Osteocyte (in vitro differentiated cells): ENCODE measurements around the gene AEBP1. TPM values are rescaled to one million over a fixed set of nuclear protein-coding genes. Genes with fewer than 3 reads are reported as not detected.

Source experiments
- DNase-seq: peaks from one replicate; pipeline ENCODE4 v3.0.0; 2021; ENCODE audit warnings: mixed read lengths; ENCODE audit not compliant: unreplicated experiment; ENCODE audit errors: extremely low spot score
- H3K27ac Mint-ChIP-seq: one replicate; pipeline ENCODE4 v1.8.0; 2021; ENCODE audit warnings: mild to moderate bottlenecking, mixed read lengths; ENCODE audit not compliant: unreplicated experiment
- H3K27me3 Mint-ChIP-seq: one replicate; pipeline ENCODE4 v1.8.0; 2021; ENCODE audit warnings: mixed read lengths; ENCODE audit not compliant: unreplicated experiment
- H3K36me3 Mint-ChIP-seq: one replicate; pipeline ENCODE4 v1.8.0; 2021; ENCODE audit warnings: mixed read lengths; ENCODE audit not compliant: unreplicated experiment
- H3K4me1 Mint-ChIP-seq: one replicate; pipeline ENCODE4 v1.8.0; 2021; ENCODE audit warnings: mixed read lengths; ENCODE audit not compliant: unreplicated experiment
- H3K4me3 Mint-ChIP-seq: one replicate; pipeline ENCODE4 v1.8.0; 2021; ENCODE audit warnings: mild to moderate bottlenecking, moderate library complexity, mixed read lengths; ENCODE audit not compliant: unreplicated experiment
- H3K9me3 Mint-ChIP-seq: one replicate; pipeline ENCODE4 v1.8.0; 2021; ENCODE audit warnings: mixed read lengths; ENCODE audit not compliant: unreplicated experiment
- total RNA-seq: library from RNA; stranded (reverse); gene quantifications from 2 replicates; pipeline ENCODE4 v1.2.1, GENCODE V29; 2021
- TF ChIP-seq, protein P1 (sequence below): fragments of 200-600 bp; sonication (generic); IDR thresholded peaks from 2 replicates; pipeline ENCODE4 v1.5.0; 2021; ENCODE audit warnings: antibody characterized with exemption, mild to moderate bottlenecking, moderate library complexity

The AEBP1 gene
- total RNA-seq, 1 donor from 2014 or later, result 781 TPM

DNA sequence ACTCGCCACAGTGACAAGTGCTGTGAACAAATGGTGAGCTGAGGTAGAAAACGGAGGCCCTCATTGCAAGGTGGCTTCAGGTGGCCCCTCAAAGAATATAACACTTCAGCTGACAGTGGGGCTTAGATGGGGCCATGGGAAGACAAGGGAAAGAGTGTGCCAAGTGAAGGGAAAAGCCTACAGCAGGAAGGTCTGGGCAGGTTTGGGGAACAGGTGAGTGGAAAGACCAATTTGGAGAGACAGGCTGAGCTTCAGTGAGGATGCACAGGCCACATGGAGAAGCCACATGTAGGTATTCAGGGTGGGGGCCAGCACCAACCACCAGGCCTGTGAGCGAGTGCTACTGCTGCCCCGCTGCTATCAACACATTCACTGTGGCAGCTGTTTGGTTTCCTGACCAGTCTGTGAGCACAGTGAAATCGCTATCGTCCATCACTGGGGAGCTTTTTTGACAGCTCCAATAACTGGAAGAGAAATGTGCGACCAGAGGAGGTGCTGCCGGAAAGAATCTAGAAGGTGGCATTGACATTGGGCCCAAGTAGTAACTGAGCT is 15.8 kb downstream of the AEBP1 start:
- no peak overlapping the region for H3K4me3 Mint-ChIP-seq

DNA sequence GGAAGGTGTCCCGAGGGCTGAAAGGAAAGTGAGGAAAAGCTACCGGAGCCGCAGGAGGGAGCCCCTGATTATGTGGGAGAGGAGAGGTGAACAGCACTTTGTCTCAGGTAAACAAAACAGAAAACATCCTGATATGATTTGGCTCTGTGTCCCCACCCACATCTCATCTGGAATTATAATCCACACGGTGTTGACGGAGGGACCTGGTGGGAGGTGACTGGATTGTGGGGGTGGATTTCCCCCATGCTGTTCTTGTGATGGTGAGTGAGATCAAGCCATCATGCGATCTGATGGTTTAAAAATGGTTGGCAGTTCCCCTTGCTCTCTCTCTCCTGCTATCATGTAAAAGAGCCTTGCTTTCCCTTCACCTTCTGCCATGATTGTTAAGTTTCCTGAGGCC is 16.2 kb downstream of the AEBP1 start:
- Mint-ChIP-seq H3K4me1 (peaks cover 19% of the 10 kb centered on the region), H3K4me3 (no peak overlapping the region), H3K27ac (no peak overlapping the region)

More for the DNA sequence above, 15.8 kb downstream of the AEBP1 start:
- Mint-ChIP-seq H3K27me3 (no peaks in the 10 kb centered on the region), H3K36me3 (peaks cover 10% of the 10 kb centered on the region), H3K9me3 (no peaks in the 10 kb centered on the region), H3K4me1 (peaks cover 19% of the 10 kb centered on the region), H3K27ac (no peak overlapping the region)
- TF ChIP-seq, protein P1, sequence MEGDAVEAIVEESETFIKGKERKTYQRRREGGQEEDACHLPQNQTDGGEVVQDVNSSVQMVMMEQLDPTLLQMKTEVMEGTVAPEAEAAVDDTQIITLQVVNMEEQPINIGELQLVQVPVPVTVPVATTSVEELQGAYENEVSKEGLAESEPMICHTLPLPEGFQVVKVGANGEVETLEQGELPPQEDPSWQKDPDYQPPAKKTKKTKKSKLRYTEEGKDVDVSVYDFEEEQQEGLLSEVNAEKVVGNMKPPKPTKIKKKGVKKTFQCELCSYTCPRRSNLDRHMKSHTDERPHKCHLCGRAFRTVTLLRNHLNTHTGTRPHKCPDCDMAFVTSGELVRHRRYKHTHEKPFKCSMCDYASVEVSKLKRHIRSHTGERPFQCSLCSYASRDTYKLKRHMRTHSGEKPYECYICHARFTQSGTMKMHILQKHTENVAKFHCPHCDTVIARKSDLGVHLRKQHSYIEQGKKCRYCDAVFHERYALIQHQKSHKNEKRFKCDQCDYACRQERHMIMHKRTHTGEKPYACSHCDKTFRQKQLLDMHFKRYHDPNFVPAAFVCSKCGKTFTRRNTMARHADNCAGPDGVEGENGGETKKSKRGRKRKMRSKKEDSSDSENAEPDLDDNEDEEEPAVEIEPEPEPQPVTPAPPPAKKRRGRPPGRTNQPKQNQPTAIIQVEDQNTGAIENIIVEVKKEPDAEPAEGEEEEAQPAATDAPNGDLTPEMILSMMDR, result no peak
- no peak for DNase-seq

DNA sequence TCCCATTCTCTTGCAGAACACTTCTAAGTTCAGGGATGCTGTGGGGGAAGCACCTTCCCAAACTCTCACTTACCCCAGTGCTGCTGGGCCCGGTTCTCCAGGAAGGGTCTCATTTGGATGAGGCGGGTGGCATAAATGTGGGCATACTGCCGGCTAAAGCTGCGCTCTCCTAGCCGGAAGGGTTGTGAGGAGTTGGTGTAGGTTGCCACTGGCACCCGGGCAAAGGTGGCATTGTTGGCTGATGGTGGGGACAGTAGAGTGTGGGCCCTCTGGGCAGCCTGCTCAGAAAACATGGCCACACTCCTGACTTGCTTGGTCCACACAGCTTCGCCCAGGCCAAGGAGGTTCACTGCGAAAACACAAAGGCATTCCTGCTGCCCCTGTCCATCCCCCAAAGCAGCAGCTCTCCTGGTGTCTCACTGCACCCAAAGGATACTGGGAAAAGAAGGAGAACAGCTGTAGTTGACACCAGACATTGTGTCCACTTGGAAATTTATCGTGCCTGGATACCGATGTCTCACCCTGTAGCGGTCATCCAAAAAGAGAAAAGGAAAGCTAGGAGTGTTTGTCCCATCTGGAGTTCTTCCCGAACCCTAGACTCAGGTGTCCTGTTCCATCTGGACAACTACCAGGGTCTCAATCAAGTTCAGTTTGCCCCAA is 17.7 kb downstream of the AEBP1 start:
- DNase-seq, result no peak
- H3K4me3 Mint-ChIP-seq, result peak overlapping the region; percentile 84
- TF ChIP-seq, protein P1, result no peak
- H3K36me3 Mint-ChIP-seq, result peaks cover 10% of the 10 kb centered on the region
- no peak overlapping the region for H3K27ac Mint-ChIP-seq
- H3K4me1 Mint-ChIP-seq, result peaks cover 19% of the 10 kb centered on the region
- no peaks in the 10 kb centered on the region for H3K27me3 Mint-ChIP-seq
- H3K9me3 Mint-ChIP-seq, result peaks cover 3% of the 10 kb centered on the region

More for the DNA sequence above, 16.2 kb downstream of the AEBP1 start:
- TF ChIP-seq, protein P1, result no peak
- Mint-ChIP-seq H3K9me3 (no peaks in the 10 kb centered on the region), H3K27me3 (no peaks in the 10 kb centered on the region), H3K36me3 (peaks cover 10% of the 10 kb centered on the region)
- DNase-seq, result no peak

- TF ChIP-seq, protein P1, result no peak
- DNase-seq, result no peak
- Mint-ChIP-seq H3K4me1 (peaks cover 19% of the 10 kb centered on the region), H3K36me3 (peaks cover 12% of the 10 kb centered on the region), H3K9me3 (peaks cover 7% of the 10 kb centered on the region), H3K27ac (peak overlapping the region; percentile 76), H3K4me3 (peak overlapping the region; percentile 84), H3K27me3 (no peaks in the 10 kb centered on the region)
These were observed 18.4 kb downstream of the AEBP1 start for GRCh38 chr7:44122529-44122928.

DNA sequence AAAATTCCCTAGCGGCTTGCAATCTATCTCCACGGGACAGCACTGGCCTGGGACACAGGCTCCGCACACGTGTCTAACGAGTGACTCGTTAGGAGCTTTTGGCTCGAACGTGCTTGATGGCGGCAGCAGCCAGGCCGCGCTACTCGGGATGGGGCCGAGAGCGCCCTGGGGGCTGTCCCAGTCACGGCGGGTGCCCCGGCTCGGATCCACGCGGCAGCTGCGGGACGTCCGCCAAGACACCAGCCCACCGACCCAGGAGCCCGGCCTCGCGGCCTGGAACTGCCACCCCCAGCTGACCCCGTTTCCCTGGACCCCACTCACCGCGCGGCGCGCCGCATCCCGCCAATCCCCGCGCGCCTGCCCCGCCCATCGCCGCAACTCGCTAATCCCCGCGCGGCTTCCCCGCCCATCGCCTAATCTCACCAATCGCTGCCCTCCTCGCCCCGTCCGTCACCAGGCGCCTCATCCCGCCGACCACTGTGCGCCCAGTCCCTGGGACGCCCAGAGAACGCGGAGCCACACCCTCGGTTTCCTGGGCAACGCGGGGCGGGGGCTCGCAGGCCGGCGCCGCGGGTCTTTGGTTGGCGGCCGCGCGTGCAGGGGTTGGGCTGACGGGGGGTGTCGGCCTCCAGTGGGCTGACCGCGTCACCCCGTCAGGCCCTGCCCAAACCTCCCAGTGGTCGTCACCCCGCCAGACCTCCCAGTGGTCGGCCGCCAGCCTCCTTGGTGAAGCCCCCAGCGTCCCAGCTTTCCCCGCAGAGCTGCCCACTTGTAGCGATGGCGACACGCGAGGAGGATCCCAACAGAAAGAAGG is 19.3 kb downstream of the AEBP1 start, which contains the start of gene POLD2:
Gene POLD2, minus strand, starts transcription at position 359 of the 814 bp plus-strand sequence. CDS start 1,495 bp downstream, outside the sequence.
- Mint-ChIP-seq H3K4me3 (peak within 1 kb of the TSS; percentile 84), H3K27ac (peak within 1 kb of the TSS; percentile 76), H3K36me3 (peaks cover 8% of the 10 kb centered on the region), H3K4me1 (peaks cover 16% of the 10 kb centered on the region), H3K9me3 (peaks cover 12% of the 10 kb centered on the region), H3K27me3 (no peaks in the 10 kb centered on the region)
- TF ChIP-seq, protein P1, result no peak
- peak; percentile 99 for DNase-seq
